Endothelial cell of umbilical vein (primary cell): ENCODE results near the gene NINJ2.

Experiments used
- EZH2 ChIP-seq: IDR thresholded peaks from 2 replicates; pipeline ENCODE4 v1.6.1; 2012; ENCODE audit warnings: borderline replicate concordance, low read depth, mild to moderate bottlenecking, moderate library complexity, low read length, inconsistent platforms; ENCODE audit not compliant: severe bottlenecking
- GATA2 ChIP-seq: IDR thresholded peaks from 2 replicates; pipeline ENCODE4 v1.7.0; 2011; ENCODE audit warnings: low read depth, mild to moderate bottlenecking, moderate library complexity, mixed read lengths, low read length; ENCODE audit not compliant: insufficient read length, insufficient read depth
- POLR2A ChIP-seq: IDR thresholded peaks from 2 replicates; pipeline ENCODE4 v1.6.1; 2012; ENCODE audit warnings: low read depth, mild to moderate bottlenecking, control low read depth, low read length
- TF ChIP-seq, protein P1 (sequence below), 2 donors: IDR thresholded peaks; 1 replicate in 1 of 2; 2 replicates in 1 of 2; pipeline ENCODE4 v1.5.1; 2011; ENCODE audit warnings: low read length in 2 of 2, mild to moderate bottlenecking in 2 of 2, moderate library complexity in 2 of 2, control low read depth in 1 of 2, inconsistent platforms in 1 of 2, low read depth in 1 of 2; ENCODE audit not compliant: insufficient read depth in 1 of 2; ENCODE audit errors: extremely low read depth in 1 of 2
- TF ChIP-seq, protein P2 (sequence below): IDR thresholded peaks from 2 replicates; pipeline ENCODE4 v1.6.1; 2011; ENCODE audit not compliant: insufficient read depth, insufficient read length

DNA sequence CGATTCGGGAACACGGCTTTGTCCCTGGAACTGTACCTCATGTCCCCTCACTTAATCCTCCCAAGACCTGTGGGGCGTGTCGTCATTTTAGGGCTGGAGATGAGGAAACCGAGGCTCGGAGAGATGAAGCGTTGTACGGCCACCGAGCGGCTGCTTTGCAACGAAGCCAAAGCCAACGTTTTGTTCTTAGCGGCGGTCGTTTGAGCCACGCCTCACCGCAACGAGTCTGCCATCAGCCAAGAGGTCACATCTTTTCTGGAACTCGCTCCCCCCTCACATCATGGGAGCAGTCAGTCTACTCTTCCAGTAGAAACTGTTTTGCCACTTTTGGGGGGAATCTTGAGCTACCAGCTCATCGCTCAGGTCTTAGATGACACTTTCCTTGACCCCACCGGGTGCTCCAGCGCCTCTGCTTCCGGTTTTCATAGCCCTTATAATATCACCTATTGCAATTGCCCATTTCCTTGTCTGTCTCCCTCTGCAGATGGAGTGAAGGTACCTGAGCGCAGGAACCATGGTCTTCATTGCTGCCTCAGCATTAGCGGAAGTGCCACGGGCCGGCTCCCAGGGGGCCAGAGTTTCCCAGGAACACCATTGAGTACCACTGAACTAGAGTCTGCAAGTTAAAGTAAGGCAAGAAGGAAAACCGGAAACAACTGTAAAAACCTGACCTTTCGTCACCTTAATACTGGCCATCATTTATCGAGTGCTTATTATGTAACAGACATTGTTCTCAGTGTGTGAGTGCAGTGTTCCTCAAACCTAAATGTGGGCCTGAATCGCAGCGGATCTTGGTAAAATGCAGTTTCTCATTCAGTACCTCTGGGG, 19.6 kb downstream of the NINJ2 start:
- TF ChIP-seq, protein P1, sequence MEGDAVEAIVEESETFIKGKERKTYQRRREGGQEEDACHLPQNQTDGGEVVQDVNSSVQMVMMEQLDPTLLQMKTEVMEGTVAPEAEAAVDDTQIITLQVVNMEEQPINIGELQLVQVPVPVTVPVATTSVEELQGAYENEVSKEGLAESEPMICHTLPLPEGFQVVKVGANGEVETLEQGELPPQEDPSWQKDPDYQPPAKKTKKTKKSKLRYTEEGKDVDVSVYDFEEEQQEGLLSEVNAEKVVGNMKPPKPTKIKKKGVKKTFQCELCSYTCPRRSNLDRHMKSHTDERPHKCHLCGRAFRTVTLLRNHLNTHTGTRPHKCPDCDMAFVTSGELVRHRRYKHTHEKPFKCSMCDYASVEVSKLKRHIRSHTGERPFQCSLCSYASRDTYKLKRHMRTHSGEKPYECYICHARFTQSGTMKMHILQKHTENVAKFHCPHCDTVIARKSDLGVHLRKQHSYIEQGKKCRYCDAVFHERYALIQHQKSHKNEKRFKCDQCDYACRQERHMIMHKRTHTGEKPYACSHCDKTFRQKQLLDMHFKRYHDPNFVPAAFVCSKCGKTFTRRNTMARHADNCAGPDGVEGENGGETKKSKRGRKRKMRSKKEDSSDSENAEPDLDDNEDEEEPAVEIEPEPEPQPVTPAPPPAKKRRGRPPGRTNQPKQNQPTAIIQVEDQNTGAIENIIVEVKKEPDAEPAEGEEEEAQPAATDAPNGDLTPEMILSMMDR (IDR thresholded peaks at IDR 0.05; ENCODE audit: extremely low read depth in 1 of 2, insufficient read depth in 1 of 2, low read depth in 1 of 2, low read length in 2 of 2): no peak
- TF ChIP-seq POLR2A (no peak), EZH2 (no peak), GATA2 (no peak)
- TF ChIP-seq, protein P2, sequence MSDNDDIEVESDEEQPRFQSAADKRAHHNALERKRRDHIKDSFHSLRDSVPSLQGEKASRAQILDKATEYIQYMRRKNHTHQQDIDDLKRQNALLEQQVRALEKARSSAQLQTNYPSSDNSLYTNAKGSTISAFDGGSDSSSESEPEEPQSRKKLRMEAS: no peak
